Breast epithelium (tissue), 4 donors: Measurements from ENCODE around the gene SRP9. TPM values are rescaled to one million over a fixed set of nuclear protein-coding genes. Genes with fewer than 3 reads are reported as not detected.

ENCODE experiments used
- DNase-seq, 2 donors: peaks; one replicate each; pipeline ENCODE4 v3.0.0-alpha.2; 2019; ENCODE audit warnings: low spot score in 2 of 2
- H3K27ac ChIP-seq, 2 donors: fragments of 200-600 bp; sonication (generic) in 1 of 2; one replicate each; pipeline ENCODE4 v1.5.1; 2016 to 2019; ENCODE audit warnings: mild to moderate bottlenecking in 1 of 2
- H3K27me3 ChIP-seq, 2 donors: fragments of 200-600 bp; sonication (generic) in 1 of 2; one replicate each; pipeline versions ENCODE4 v1.5.1 to v1.6.0; 2017 to 2019; ENCODE audit warnings: control low read depth in 1 of 2, mild to moderate bottlenecking in 1 of 2
- H3K36me3 ChIP-seq: fragments of 200-600 bp; one replicate; pipeline ENCODE4 v1.5.1; 2019
- H3K4me1 ChIP-seq, 2 donors: fragments of 200-600 bp; sonication (generic); one replicate each; pipeline ENCODE4 v1.5.1; 2016 to 2019; ENCODE audit warnings: control low read depth in 1 of 2
- H3K4me3 ChIP-seq, 3 donors: fragments of 200-600 bp; sonication (generic); 1 replicate in 2 of 3; 2 replicates in 1 of 3; pipeline ENCODE4 v1.5.1; 2016 to 2019; ENCODE audit warnings: mild to moderate bottlenecking in 3 of 3, moderate library complexity in 2 of 3
- H3K9me3 ChIP-seq, 2 donors: fragments of 200-600 bp; sonication (generic) in 1 of 2; one replicate each; pipeline ENCODE4 v1.5.1; 2016 to 2019; ENCODE audit warnings: control low read depth in 1 of 2
- POLR2A ChIP-seq: fragments of 450-650 bp; IDR thresholded peaks from one replicate; pipeline ENCODE4 v1.6.1; 2016; ENCODE audit warnings: antibody characterized with exemption, mild to moderate bottlenecking, moderate library complexity
- POLR2AphosphoS5 ChIP-seq, 3 donors: sonication (generic); formaldehyde crosslinking; IDR thresholded peaks; one replicate each; pipeline ENCODE4 v1.6.1; 2017; ENCODE audit warnings: antibody characterized with exemption in 3 of 3
- intact Hi-C: fragments of 100-400 bp; cut with DNase I; formaldehyde crosslinking; loops from one replicate; pipeline ENCODE4 v1.15.1; 2023; ENCODE audit warnings: low total_unique reads
- total RNA-seq, 3 donors: library from RNA; depleted of rRNA; stranded (reverse); fragments of >200 nt; gene quantifications; one replicate each; pipeline ENCODE4 v1.1.0, GENCODE V29; 2016
- TF ChIP-seq, protein P1 (sequence below), 3 donors: fragments of 450-650 bp; IDR thresholded peaks; one replicate each; pipeline ENCODE4 v1.5.1; 2016 to 2017; ENCODE audit warnings: antibody characterized with exemption in 3 of 3, mild to moderate bottlenecking in 3 of 3, moderate library complexity in 3 of 3

SRP9 gene
- total RNA-seq, 3 donors from 2014 or later: 168 to 251 (median 205) TPM

- Histone ChIP-seq H3K4me3 (no peak overlapping the region), H3K9me3 (no peaks in the 10 kb centered on the region), H3K36me3 (no peaks in the 10 kb centered on the region), H3K27me3 (no peaks in the 10 kb centered on the region), H3K27ac (peak overlapping the region; percentile 37 to 67), H3K4me1 (peaks cover 0 to 15% of the 10 kb centered on the region in 2 donors)
- intact Hi-C loops: no loop called here
- TF ChIP-seq POLR2A: no peak
- TF ChIP-seq, protein P1, sequence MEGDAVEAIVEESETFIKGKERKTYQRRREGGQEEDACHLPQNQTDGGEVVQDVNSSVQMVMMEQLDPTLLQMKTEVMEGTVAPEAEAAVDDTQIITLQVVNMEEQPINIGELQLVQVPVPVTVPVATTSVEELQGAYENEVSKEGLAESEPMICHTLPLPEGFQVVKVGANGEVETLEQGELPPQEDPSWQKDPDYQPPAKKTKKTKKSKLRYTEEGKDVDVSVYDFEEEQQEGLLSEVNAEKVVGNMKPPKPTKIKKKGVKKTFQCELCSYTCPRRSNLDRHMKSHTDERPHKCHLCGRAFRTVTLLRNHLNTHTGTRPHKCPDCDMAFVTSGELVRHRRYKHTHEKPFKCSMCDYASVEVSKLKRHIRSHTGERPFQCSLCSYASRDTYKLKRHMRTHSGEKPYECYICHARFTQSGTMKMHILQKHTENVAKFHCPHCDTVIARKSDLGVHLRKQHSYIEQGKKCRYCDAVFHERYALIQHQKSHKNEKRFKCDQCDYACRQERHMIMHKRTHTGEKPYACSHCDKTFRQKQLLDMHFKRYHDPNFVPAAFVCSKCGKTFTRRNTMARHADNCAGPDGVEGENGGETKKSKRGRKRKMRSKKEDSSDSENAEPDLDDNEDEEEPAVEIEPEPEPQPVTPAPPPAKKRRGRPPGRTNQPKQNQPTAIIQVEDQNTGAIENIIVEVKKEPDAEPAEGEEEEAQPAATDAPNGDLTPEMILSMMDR (IDR thresholded peaks at IDR 0.05): no peak
- no peak for TF ChIP-seq POLR2AphosphoS5 (IDR thresholded peaks at IDR 0.05)
- DNase-seq: no peak
These were observed 15.2 kb upstream of the SRP9 start for GRCh38 chr1:225762444-225762843.

- Histone ChIP-seq H3K27ac (peak overlapping the region; percentile 57 to 68), H3K36me3 (no peaks in the 10 kb centered on the region), H3K27me3 (no peaks in the 10 kb centered on the region), H3K4me3 (no peak overlapping the region), H3K4me1 (peaks cover 5 to 30% of the 10 kb centered on the region in 2 donors), H3K9me3 (no peaks in the 10 kb centered on the region)
- intact Hi-C loops: no loop called here
- peak in 1 of 2 donors; percentile 17 for DNase-seq
- TF ChIP-seq POLR2A (no peak), POLR2AphosphoS5 (IDR thresholded peaks at IDR 0.05) (no peak)
- TF ChIP-seq, protein P1 (IDR thresholded peaks at IDR 0.05): no peak
These were observed 13.7 kb upstream of the SRP9 start for GRCh38 chr1:225763716-225764548.

DNA sequence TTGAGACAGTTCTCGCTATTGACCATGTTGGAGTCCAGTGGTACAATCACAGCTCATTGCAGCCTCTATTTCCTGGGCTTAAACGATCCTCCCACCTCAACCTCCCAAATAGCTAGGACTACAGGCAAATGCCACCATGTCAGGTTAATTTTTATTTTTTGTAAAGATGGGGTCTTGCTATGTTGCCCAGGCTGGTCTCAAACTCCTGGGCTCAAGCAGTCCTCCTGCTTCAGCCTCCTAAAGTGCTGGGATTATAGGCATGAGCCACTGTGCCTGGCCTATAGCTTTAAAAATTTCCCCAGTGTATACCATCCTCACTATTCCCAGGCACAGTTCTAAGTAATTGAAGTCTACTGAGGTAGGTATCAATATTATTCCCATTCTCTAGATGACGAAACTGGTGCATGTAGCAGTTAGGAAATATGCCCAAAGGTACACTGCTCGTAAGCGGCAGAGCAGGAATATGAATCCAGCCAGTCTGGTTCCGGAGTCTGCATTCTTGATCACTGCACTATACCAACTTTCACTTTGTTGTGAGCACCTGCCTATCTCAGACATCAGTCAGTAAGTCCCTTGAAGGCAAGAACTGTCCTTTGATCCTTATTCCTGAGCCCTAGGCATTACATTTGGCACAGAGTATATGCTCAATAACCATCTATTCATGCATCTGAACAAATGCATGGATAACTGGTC, 11.5 kb upstream of the SRP9 start:
- no peak overlapping the region for H3K4me3 ChIP-seq
- H3K36me3 ChIP-seq: no peaks in the 10 kb centered on the region
- H3K4me1 ChIP-seq: peaks cover 5 to 40% of the 10 kb centered on the region in 2 donors
- peak overlapping the region; percentile 81 to 91 for H3K27ac ChIP-seq
- intact Hi-C loops: no loop called here
- H3K27me3 ChIP-seq: no peaks in the 10 kb centered on the region
- peak in 1 of 2 donors; percentile 45 for DNase-seq
- peak in 1 of 3 donors; percentile 66 for TF ChIP-seq POLR2AphosphoS5 (IDR thresholded peaks at IDR 0.05)
- TF ChIP-seq, protein P1 (IDR thresholded peaks at IDR 0.05): no peak
- TF ChIP-seq POLR2A: no peak
- no peaks in the 10 kb centered on the region for H3K9me3 ChIP-seq

DNA sequence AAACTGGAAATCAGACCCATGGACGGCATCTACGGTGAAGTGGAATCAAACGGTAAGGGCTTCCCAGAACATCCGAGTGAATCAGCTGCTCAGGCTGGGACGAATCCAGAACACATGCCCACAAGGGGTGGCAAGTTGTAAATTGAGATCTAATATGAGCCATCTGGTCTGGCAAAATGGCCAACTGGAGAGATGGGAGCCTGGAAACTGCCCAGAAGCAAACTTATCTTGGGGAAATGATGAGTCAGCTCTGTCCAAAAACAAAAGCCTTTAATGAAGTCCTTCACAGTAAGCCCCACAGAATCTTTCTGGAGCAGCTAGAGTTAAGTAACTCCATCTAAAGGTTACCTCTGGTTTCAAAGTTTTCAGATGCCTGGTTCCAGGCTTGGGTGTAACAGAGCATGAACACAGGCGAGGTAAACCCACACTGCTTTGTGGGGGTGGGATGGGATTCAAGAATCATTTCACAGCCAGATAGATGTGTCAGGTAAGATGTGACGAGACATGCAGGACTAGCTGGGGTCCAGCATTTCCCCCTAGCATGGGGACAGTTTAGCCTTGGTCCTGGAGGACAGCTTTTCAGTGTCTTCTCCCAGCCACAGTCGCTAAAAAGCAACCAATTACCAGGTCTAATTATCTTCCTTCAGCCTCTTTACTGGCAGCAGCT, 10.5 kb upstream of the SRP9 start:
- TF ChIP-seq, protein P1 (IDR thresholded peaks at IDR 0.05): no peak
- TF ChIP-seq POLR2A: no peak
- H3K27ac ChIP-seq: peak overlapping the region; percentile 81 to 91
- no peaks in the 10 kb centered on the region for H3K36me3 ChIP-seq
- H3K4me1 ChIP-seq: peaks cover 5 to 45% of the 10 kb centered on the region in 2 donors
- no peaks in the 10 kb centered on the region for H3K27me3 ChIP-seq
- intact Hi-C loops: no loop called here
- DNase-seq: peak in 1 of 2 donors; percentile 22
- H3K9me3 ChIP-seq: no peaks in the 10 kb centered on the region
- peak overlapping the region in 1 of 3 donors; percentile 10 for H3K4me3 ChIP-seq
